Natural killer cell treated with Interleukin-12 subunit alpha and Interleukin-12 subunit beta and Interleukin-15 and Interleukin-18, amount 100 ng/mL, for 72 hours (primary cell): ENCODE measurements around the gene SHISA8. TPM values are rescaled to one million over a fixed set of nuclear protein-coding genes. Genes with fewer than 3 reads are reported as not detected.

Experiments used
- ATAC-seq, 2 donors: fragments of 150-1000 bp; cut with Tn5 transposase in 1 of 2; sonication (Bioruptor Pico), chemical (Tn5 transposase) in 1 of 2; 2 replicates each; pipeline ENCODE4 v1.10.0; 2021
- DNase-seq: peaks from one replicate; pipeline ENCODE4 v3.0.0; 2022; ENCODE audit warnings: low spot score
- H3K27ac Mint-ChIP-seq, 2 donors: 1 replicate in 1 of 2; 2 replicates in 1 of 2; pipeline ENCODE4 v1.8.0; 2022; ENCODE audit warnings: mixed read lengths in 2 of 2, mild to moderate bottlenecking in 1 of 2, moderate library complexity in 1 of 2
- H3K27me3 Mint-ChIP-seq, 2 donors: 1 replicate in 1 of 2; 2 replicates in 1 of 2; pipeline ENCODE4 v1.8.0; 2022; ENCODE audit warnings: mixed read lengths in 2 of 2
- H3K36me3 Mint-ChIP-seq: one replicate; pipeline ENCODE4 v1.8.0; 2022; ENCODE audit warnings: mixed read lengths
- H3K4me1 Mint-ChIP-seq, 2 donors: 1 replicate in 1 of 2; 2 replicates in 1 of 2; pipeline ENCODE4 v1.8.0; 2022; ENCODE audit warnings: low read depth in 2 of 2, mixed read lengths in 2 of 2, mild to moderate bottlenecking in 1 of 2
- H3K4me3 Mint-ChIP-seq: one replicate; pipeline ENCODE4 v1.8.0; 2022; ENCODE audit warnings: mixed read lengths
- H3K9me3 Mint-ChIP-seq: 2 replicates; pipeline ENCODE4 v1.8.0; 2022; ENCODE audit warnings: mixed read lengths
- total RNA-seq, 2 donors: library from RNA; stranded (reverse); gene quantifications; one replicate each; pipeline ENCODE4 v1.2.3, GENCODE V29; 2022

Gene SHISA8
- total RNA-seq, 2 donors from 2014 or later, result not detected

GRCh38 chr22:41940832-41941765 is 26.2 kb upstream of the SHISA8 start:
- H3K9me3 Mint-ChIP-seq, result no peaks in the 10 kb centered on the region
- H3K27ac Mint-ChIP-seq, result peak overlapping the region; percentile 91 to 95
- peak; percentile 82 to 91 for ATAC-seq
- peaks cover 12% of the 10 kb centered on the region for H3K36me3 Mint-ChIP-seq
- peak overlapping the region; percentile 44 for H3K4me3 Mint-ChIP-seq
- peaks cover 27 to 41% of the 10 kb centered on the region in 2 donors for H3K4me1 Mint-ChIP-seq
- DNase-seq, result peak; percentile 80
- no peaks in the 10 kb centered on the region for H3K27me3 Mint-ChIP-seq

DNA sequence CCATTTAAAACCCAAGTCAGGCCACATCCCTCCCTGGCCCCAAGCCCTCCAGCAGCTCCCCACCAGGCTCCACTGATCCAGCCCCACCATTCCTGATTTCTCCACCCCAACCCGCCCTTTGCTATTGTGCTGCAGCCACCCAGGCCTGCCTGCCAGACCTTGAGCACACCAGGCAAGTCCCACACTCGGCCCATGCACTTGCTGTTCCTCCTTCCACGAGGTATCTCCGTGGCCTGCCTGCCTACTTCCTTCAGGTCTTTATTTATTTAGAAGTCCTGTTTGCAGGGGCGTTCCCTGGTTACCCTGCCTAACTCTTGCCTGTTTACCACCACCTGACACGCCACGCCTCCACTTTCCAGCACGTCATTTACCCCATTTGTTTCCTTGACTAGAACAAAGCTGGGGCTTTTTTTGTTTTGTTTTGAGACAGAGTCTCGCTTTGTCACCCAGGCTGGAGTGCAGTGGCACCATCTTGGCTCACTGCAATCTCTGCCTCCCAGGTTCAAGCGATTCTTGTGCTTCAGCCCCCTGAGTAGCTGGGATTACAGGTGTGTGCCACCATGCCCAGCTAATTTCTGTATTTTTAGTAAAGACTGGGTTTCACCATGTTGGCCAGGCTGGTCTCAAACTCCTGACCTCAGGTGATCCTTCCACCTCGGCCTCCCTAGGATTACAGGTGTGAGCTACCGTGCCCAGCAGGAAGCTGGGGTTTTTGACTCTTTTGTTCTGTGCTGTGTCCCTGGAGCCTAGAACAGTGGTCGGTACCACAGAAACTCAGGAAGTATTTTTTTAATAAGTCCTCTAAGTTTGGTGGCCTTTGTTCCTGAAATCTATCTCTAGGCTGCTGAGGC is 25.3 kb upstream of the SHISA8 start:
- Mint-ChIP-seq H3K27me3 (no peaks in the 10 kb centered on the region), H3K4me3 (peak overlapping the region; percentile 73), H3K27ac (peak overlapping the region; percentile 91 to 95), H3K4me1 (peaks cover 21 to 34% of the 10 kb centered on the region in 2 donors), H3K9me3 (no peaks in the 10 kb centered on the region), H3K36me3 (peaks cover 5% of the 10 kb centered on the region)
- DNase-seq (no peak), ATAC-seq (peak; percentile 53 to 79)

- ATAC-seq, result no peak
- no peak overlapping the region for H3K27ac Mint-ChIP-seq
- no peak for DNase-seq
- no peaks in the 10 kb centered on the region for H3K27me3 Mint-ChIP-seq
- no peaks in the 10 kb centered on the region for H3K36me3 Mint-ChIP-seq
- no peak overlapping the region for H3K4me3 Mint-ChIP-seq
- peaks cover 21 to 25% of the 10 kb centered on the region in 2 donors for H3K4me1 Mint-ChIP-seq
- H3K9me3 Mint-ChIP-seq, result no peaks in the 10 kb centered on the region
Observed at GRCh38 chr22:41936894-41937169, 22.0 kb upstream of the SHISA8 start.

GRCh38 chr22:41935509-41935908 is 20.6 kb upstream of the SHISA8 start:
- ATAC-seq (no peak), DNase-seq (no peak)
- H3K27ac Mint-ChIP-seq, result no peak overlapping the region
- no peaks in the 10 kb centered on the region for H3K9me3 Mint-ChIP-seq
- no peaks in the 10 kb centered on the region for H3K27me3 Mint-ChIP-seq
- H3K36me3 Mint-ChIP-seq, result no peaks in the 10 kb centered on the region
- H3K4me1 Mint-ChIP-seq, result peaks cover 14% of the 10 kb centered on the region in 2 donors
- no peak overlapping the region for H3K4me3 Mint-ChIP-seq

GRCh38 chr22:41935015-41935351 is 20.1 kb upstream of the SHISA8 start:
- H3K27ac Mint-ChIP-seq, result no peak overlapping the region
- DNase-seq (no peak), ATAC-seq (no peak)
- H3K4me3 Mint-ChIP-seq, result no peak overlapping the region
- peaks cover 8 to 10% of the 10 kb centered on the region in 2 donors for H3K4me1 Mint-ChIP-seq
- H3K36me3 Mint-ChIP-seq, result no peaks in the 10 kb centered on the region
- no peaks in the 10 kb centered on the region for H3K27me3 Mint-ChIP-seq
- no peaks in the 10 kb centered on the region for H3K9me3 Mint-ChIP-seq

- DNase-seq (no peak), ATAC-seq (no peak)
- H3K4me1 Mint-ChIP-seq, result peaks cover 3 to 5% of the 10 kb centered on the region in 2 donors
- H3K27me3 Mint-ChIP-seq, result no peaks in the 10 kb centered on the region
- H3K4me3 Mint-ChIP-seq, result no peak overlapping the region
- no peaks in the 10 kb centered on the region for H3K36me3 Mint-ChIP-seq
- H3K9me3 Mint-ChIP-seq, result no peaks in the 10 kb centered on the region
- no peak overlapping the region for H3K27ac Mint-ChIP-seq
Observed at GRCh38 chr22:41934284-41935014, 19.6 kb upstream of the SHISA8 start.

GRCh38 chr22:41933411-41934177 is 18.7 kb upstream of the SHISA8 start:
- H3K9me3 Mint-ChIP-seq, result no peaks in the 10 kb centered on the region
- H3K27me3 Mint-ChIP-seq, result no peaks in the 10 kb centered on the region
- no peak overlapping the region for H3K4me3 Mint-ChIP-seq
- H3K4me1 Mint-ChIP-seq, result peaks cover 0 to 2% of the 10 kb centered on the region in 2 donors
- no peaks in the 10 kb centered on the region for H3K36me3 Mint-ChIP-seq
- DNase-seq (no peak), ATAC-seq (peak in 1 of 2 donors; percentile 9)
- no peak overlapping the region for H3K27ac Mint-ChIP-seq

DNA sequence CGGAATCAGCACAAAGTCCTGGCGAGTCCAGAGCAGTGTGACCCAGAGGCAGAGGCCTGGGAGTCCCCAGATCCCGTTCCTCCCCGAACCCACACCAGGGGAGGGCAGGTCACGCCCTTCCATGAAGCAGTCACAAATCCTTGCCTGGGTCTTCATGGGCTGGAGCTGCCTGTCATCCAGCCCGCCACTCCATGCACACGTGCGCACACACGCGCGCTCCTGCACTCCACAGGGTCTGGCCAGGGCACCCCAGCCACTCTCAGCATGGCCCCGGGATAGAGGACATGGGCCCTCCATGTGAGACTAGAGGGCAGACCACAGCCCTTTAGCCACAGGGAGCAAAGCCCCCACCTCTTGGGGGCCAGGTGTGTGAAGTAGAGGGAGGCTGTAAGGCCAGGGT is 17.5 kb upstream of the SHISA8 start:
- no peak for ATAC-seq
- H3K36me3 Mint-ChIP-seq, result no peaks in the 10 kb centered on the region
- peaks cover 0 to 2% of the 10 kb centered on the region in 2 donors for H3K4me1 Mint-ChIP-seq
- no peaks in the 10 kb centered on the region for H3K27me3 Mint-ChIP-seq
- H3K27ac Mint-ChIP-seq, result no peak overlapping the region
- H3K9me3 Mint-ChIP-seq, result no peaks in the 10 kb centered on the region
- no peak overlapping the region for H3K4me3 Mint-ChIP-seq
- no peak for DNase-seq

DNA sequence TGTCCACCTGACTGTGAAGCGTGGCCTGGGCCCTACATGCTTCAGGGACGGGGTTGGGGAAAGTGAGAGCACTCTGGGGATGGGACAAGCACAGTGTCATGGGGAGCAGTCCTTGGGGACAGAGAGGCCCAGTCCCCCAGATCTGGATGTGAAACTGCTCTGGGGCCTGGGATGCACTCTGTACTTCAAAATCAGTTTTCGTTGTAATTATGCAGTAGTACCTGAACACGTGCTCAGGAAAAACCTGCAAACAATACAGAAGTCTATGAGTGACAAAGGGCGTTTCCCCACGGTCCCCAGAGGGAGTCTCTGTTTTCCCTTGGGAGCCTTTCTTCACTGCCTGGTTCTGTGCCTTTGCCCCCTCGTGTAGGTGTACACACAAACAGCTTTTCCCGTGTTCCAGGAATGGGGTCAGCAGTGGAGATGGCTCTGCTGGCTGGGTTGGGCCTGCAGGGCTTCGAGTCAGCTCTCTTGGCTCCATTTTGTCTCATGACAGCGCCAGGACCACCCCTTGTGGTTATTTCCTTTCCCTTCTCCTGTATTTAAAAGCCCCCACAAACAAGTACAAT is 16.9 kb upstream of the SHISA8 start:
- no peak for ATAC-seq
- no peak for DNase-seq
- Mint-ChIP-seq H3K27ac (no peak overlapping the region), H3K36me3 (no peaks in the 10 kb centered on the region), H3K4me1 (peaks cover 0 to 2% of the 10 kb centered on the region in 2 donors), H3K9me3 (no peaks in the 10 kb centered on the region), H3K27me3 (no peaks in the 10 kb centered on the region), H3K4me3 (no peak overlapping the region)

DNA sequence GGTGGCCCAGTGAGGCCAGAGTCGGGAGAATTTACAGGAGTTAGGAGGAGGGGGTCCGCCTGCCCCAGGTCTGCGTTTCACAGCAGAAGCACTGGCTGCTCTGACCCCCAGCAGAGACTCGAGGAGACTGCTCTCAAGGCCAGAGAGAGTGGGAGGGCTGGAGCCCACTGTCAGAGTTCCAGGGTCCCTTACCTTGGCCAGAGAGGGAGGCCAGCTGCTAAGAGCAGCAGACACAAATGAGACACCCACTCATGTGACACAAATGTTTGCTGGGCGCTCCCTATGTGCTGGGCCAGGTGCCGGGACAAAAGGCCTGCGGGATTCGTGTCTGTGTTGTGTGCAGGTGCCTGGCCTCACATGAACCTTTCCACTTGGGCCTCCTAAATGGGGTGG is 14.5 kb upstream of the SHISA8 start:
- H3K36me3 Mint-ChIP-seq, result no peaks in the 10 kb centered on the region
- DNase-seq (no peak), ATAC-seq (no peak)
- H3K27me3 Mint-ChIP-seq, result peaks cover 0 to 3% of the 10 kb centered on the region in 2 donors
- no peak overlapping the region for H3K27ac Mint-ChIP-seq
- H3K4me3 Mint-ChIP-seq, result no peak overlapping the region
- peaks cover 0 to 8% of the 10 kb centered on the region in 2 donors for H3K4me1 Mint-ChIP-seq
- no peaks in the 10 kb centered on the region for H3K9me3 Mint-ChIP-seq

GRCh38 chr22:41928593-41929417 is 13.9 kb upstream of the SHISA8 start:
- ATAC-seq, result peak in 1 of 2 donors; percentile 4
- Mint-ChIP-seq H3K27ac (no peak overlapping the region), H3K27me3 (peaks cover 0 to 3% of the 10 kb centered on the region in 2 donors), H3K4me1 (peaks cover 0 to 8% of the 10 kb centered on the region in 2 donors), H3K9me3 (no peaks in the 10 kb centered on the region), H3K36me3 (no peaks in the 10 kb centered on the region), H3K4me3 (no peak overlapping the region)
- no peak for DNase-seq

GRCh38 chr22:41927813-41928212 is 12.9 kb upstream of the SHISA8 start:
- H3K4me3 Mint-ChIP-seq, result peak overlapping the region; percentile 26
- DNase-seq (no peak), ATAC-seq (no peak)
- H3K4me1 Mint-ChIP-seq, result peaks cover 0 to 8% of the 10 kb centered on the region in 2 donors
- H3K9me3 Mint-ChIP-seq, result no peaks in the 10 kb centered on the region
- no peak overlapping the region for H3K27ac Mint-ChIP-seq
- peaks cover 0 to 3% of the 10 kb centered on the region in 2 donors for H3K27me3 Mint-ChIP-seq
- no peaks in the 10 kb centered on the region for H3K36me3 Mint-ChIP-seq
